GM23338 (cell line): ENCODE data around the gene IL6. TPM values are rescaled to one million over a fixed set of nuclear protein-coding genes. Genes with fewer than 3 reads are reported as not detected.

Experiments
- ATAC-seq: fragments of 200-7000 bp; cut with Tn5 transposase; 3 replicates; pipeline ENCODE4 v1.9.1; 2020
- DNase-seq: peaks from one replicate; pipeline ENCODE4 v3.0.0-alpha.2; 2015; ENCODE audit warnings: low spot score
- H2AFZ ChIP-seq: fragments of 200-600 bp; sonication (generic); 2 replicates; pipeline ENCODE4 v1.8.0; 2016; ENCODE audit warnings: antibody characterized with exemption, mild to moderate bottlenecking, moderate library complexity
- H3F3A ChIP-seq: fragments of 200-600 bp; sonication (generic); replicated peaks from 2 replicates; pipeline ENCODE4 v1.8.0; 2017; ENCODE audit warnings: antibody characterized with exemption, mixed run types, low read depth
- H3K27ac ChIP-seq: fragments of 200-600 bp; sonication (generic); 2 replicates; pipeline ENCODE4 v1.6.1; 2016; ENCODE audit warnings: low read depth
- H3K27me3 ChIP-seq: fragments of 200-600 bp; sonication (generic); 2 replicates; pipeline ENCODE4 v1.8.0; 2016; ENCODE audit warnings: mild to moderate bottlenecking, mixed run types, moderate library complexity; ENCODE audit not compliant: insufficient read depth
- H3K36me3 ChIP-seq: fragments of 200-600 bp; sonication (generic); 2 replicates; pipeline ENCODE4 v1.8.0; 2016; ENCODE audit warnings: mild to moderate bottlenecking; ENCODE audit not compliant: insufficient read depth
- H3K4me1 ChIP-seq: fragments of 200-600 bp; sonication (generic); 2 replicates; pipeline ENCODE4 v1.8.0; 2016; ENCODE audit warnings: mild to moderate bottlenecking, moderate library complexity; ENCODE audit not compliant: insufficient read depth
- H3K4me2 ChIP-seq: fragments of 200-600 bp; sonication (generic); 2 replicates; pipeline ENCODE4 v1.7.1; 2017; ENCODE audit warnings: mixed run types
- H3K4me3 ChIP-seq: fragments of 200-600 bp; sonication (generic); 2 replicates; pipeline ENCODE4 v1.6.1; 2016; ENCODE audit warnings: mixed run types
- H3K79me2 ChIP-seq: fragments of 200-600 bp; sonication (generic); replicated peaks from 2 replicates; pipeline ENCODE4 v1.8.0; 2017; ENCODE audit warnings: mild to moderate bottlenecking; ENCODE audit not compliant: insufficient read depth
- H3K9me2 ChIP-seq: fragments of 200-600 bp; sonication (generic); 2 replicates; pipeline ENCODE4 v1.8.0; 2017; ENCODE audit not compliant: insufficient read depth
- H4K20me1 ChIP-seq: fragments of 200-600 bp; sonication (generic); replicated peaks from 2 replicates; pipeline ENCODE4 v1.8.0; 2017; ENCODE audit warnings: mild to moderate bottlenecking; ENCODE audit not compliant: insufficient read depth
- H3K27ac Mint-ChIP-seq: 2 replicates; pipeline ENCODE4 v1.8.0; 2020; ENCODE audit warnings: inconsistent platforms, mild to moderate bottlenecking, moderate library complexity, mixed read lengths
- H3K27me3 Mint-ChIP-seq: 3 replicates; pipeline ENCODE4 v1.8.0; 2022; ENCODE audit warnings: low read depth, mild to moderate bottlenecking, moderate library complexity, mixed read lengths, inconsistent platforms; ENCODE audit not compliant: insufficient read depth, poor library complexity
- H3K36me3 Mint-ChIP-seq: 3 replicates; pipeline ENCODE4 v1.8.0; 2021; ENCODE audit warnings: low read depth, mild to moderate bottlenecking, inconsistent platforms, moderate library complexity, mixed read lengths
- H3K4me1 Mint-ChIP-seq: 3 replicates; pipeline ENCODE4 v1.8.0; 2020; ENCODE audit warnings: mild to moderate bottlenecking, inconsistent platforms, mixed read lengths
- H3K4me3 Mint-ChIP-seq: 3 replicates; pipeline ENCODE4 v1.8.0; 2021; ENCODE audit warnings: moderate library complexity, mild to moderate bottlenecking, inconsistent platforms, mixed read lengths
- H3K9me3 Mint-ChIP-seq: 3 replicates; pipeline ENCODE4 v1.8.0; 2020; ENCODE audit warnings: moderate library complexity, mild to moderate bottlenecking, inconsistent platforms, mixed read lengths
- CREB1 ChIP-seq: fragments of 250-450 bp; sonication (Bioruptor Pico); IDR thresholded peaks from 2 replicates; pipeline ENCODE4 v1.5.0; 2020; ENCODE audit warnings: low read depth, mild to moderate bottlenecking, moderate library complexity
- CTCF ChIP-seq, 2 experiments: fragments of 200-600 bp in 1 of 2; sonication (generic) in 1 of 2; conservative IDR thresholded peaks; 2 replicates each; pipeline versions ENCODE4 v1.5.1 to v1.6.1; 2016 to 2017; ENCODE audit warnings: antibody characterized with exemption in 2 of 2, low read depth in 2 of 2, mild to moderate bottlenecking in 2 of 2, moderate library complexity in 1 of 2
- EZH2phosphoT487 ChIP-seq: fragments of 200-600 bp; sonication (generic); IDR thresholded peaks from one replicate; pipeline ENCODE4 v1.8.1; 2018; ENCODE audit warnings: antibody characterized with exemption; ENCODE audit not compliant: unreplicated experiment
- NANOG ChIP-seq: IDR thresholded peaks from 2 replicates; pipeline ENCODE4 v1.6.1; 2016; ENCODE audit warnings: antibody characterized with exemption, borderline replicate concordance
- ZNF331 ChIP-seq: fragments of 250-450 bp; sonication (Bioruptor Pico); IDR thresholded peaks from 2 replicates; pipeline ENCODE4 v1.5.0; 2020; ENCODE audit warnings: low read depth, mild to moderate bottlenecking, moderate library complexity
- polyA plus RNA-seq: library from polyadenylated mRNA; unstranded; fragments of >200 nt; fragmentation: Nextera tagmentation; extraction: Ambion mirVana; gene quantifications from 2 replicates; pipeline ENCODE4 v1.2.1, GENCODE V29; 2016
- total RNA-seq: library from RNA; depleted of rRNA; stranded (reverse); fragments of >200 nt; shearing (Covaris generic); gene quantifications from 2 replicates; pipeline ENCODE4 v1.2.3, GENCODE V29; 2014
- TF ChIP-seq, protein P1 (sequence below): fragments of 250-450 bp; sonication (Bioruptor Pico); IDR thresholded peaks from 2 replicates; pipeline ENCODE4 v1.5.0; 2020; ENCODE audit warnings: mild to moderate bottlenecking, moderate library complexity

Gene IL6
- total and polyA plus RNA-seq, 2 experiments from 2014 or later: 1.6 TPM; not detected in 1

GRCh38 chr7:22726345-22726906, 574 bp upstream of the IL6 start:
- Histone ChIP-seq H3K27me3 (no peaks in the 10 kb centered on the region; the same call in 1 of the 2 replicates), H3K9me2 (peaks cover 6% of the 10 kb centered on the region; the same call in 1 of the 2 replicates), H2AFZ (no peak overlapping the region; the same call in 1 of the 2 replicates), H3K27ac (no peak overlapping the region), H4K20me1 (no peaks in the 10 kb centered on the region), H3K4me1 (peaks cover 12% of the 10 kb centered on the region; the same call in 1 of the 2 replicates), H3K36me3 (no peaks in the 10 kb centered on the region), H3K4me2 (peak overlapping the region; percentile 63), H3F3A (no peaks in the 10 kb centered on the region; the same call in 1 of the 2 replicates), H3K79me2 (no peaks in the 10 kb centered on the region), H3K4me3 (peak overlapping the region; percentile 22; the same call in 1 of the 2 replicates)
- Mint-ChIP-seq H3K36me3 (no peaks in the 10 kb centered on the region), H3K9me3 (no peaks in the 10 kb centered on the region; the same call in 2 of the 3 replicates), H3K27ac (no peak overlapping the region), H3K4me3 (no peak overlapping the region), H3K27me3 (peaks cover 12% of the 10 kb centered on the region), H3K4me1 (peaks cover 27% of the 10 kb centered on the region)
- peak; percentile 90 for ATAC-seq
- peak; percentile 90 for DNase-seq
- TF ChIP-seq NANOG (no peak), ZNF331 (CRISPR knock-in tag) (no peak), CTCF (conservative IDR thresholded peaks at IDR 0.05; ENCODE audit: low read depth in 2 of 2) (peak; percentile 72 to 85), CREB1 (CRISPR knock-in tag) (0 out of 2 replicates have a peak, but pooled peaks have one; percentile 5), EZH2phosphoT487 (no peak)
- TF ChIP-seq, protein P1, sequence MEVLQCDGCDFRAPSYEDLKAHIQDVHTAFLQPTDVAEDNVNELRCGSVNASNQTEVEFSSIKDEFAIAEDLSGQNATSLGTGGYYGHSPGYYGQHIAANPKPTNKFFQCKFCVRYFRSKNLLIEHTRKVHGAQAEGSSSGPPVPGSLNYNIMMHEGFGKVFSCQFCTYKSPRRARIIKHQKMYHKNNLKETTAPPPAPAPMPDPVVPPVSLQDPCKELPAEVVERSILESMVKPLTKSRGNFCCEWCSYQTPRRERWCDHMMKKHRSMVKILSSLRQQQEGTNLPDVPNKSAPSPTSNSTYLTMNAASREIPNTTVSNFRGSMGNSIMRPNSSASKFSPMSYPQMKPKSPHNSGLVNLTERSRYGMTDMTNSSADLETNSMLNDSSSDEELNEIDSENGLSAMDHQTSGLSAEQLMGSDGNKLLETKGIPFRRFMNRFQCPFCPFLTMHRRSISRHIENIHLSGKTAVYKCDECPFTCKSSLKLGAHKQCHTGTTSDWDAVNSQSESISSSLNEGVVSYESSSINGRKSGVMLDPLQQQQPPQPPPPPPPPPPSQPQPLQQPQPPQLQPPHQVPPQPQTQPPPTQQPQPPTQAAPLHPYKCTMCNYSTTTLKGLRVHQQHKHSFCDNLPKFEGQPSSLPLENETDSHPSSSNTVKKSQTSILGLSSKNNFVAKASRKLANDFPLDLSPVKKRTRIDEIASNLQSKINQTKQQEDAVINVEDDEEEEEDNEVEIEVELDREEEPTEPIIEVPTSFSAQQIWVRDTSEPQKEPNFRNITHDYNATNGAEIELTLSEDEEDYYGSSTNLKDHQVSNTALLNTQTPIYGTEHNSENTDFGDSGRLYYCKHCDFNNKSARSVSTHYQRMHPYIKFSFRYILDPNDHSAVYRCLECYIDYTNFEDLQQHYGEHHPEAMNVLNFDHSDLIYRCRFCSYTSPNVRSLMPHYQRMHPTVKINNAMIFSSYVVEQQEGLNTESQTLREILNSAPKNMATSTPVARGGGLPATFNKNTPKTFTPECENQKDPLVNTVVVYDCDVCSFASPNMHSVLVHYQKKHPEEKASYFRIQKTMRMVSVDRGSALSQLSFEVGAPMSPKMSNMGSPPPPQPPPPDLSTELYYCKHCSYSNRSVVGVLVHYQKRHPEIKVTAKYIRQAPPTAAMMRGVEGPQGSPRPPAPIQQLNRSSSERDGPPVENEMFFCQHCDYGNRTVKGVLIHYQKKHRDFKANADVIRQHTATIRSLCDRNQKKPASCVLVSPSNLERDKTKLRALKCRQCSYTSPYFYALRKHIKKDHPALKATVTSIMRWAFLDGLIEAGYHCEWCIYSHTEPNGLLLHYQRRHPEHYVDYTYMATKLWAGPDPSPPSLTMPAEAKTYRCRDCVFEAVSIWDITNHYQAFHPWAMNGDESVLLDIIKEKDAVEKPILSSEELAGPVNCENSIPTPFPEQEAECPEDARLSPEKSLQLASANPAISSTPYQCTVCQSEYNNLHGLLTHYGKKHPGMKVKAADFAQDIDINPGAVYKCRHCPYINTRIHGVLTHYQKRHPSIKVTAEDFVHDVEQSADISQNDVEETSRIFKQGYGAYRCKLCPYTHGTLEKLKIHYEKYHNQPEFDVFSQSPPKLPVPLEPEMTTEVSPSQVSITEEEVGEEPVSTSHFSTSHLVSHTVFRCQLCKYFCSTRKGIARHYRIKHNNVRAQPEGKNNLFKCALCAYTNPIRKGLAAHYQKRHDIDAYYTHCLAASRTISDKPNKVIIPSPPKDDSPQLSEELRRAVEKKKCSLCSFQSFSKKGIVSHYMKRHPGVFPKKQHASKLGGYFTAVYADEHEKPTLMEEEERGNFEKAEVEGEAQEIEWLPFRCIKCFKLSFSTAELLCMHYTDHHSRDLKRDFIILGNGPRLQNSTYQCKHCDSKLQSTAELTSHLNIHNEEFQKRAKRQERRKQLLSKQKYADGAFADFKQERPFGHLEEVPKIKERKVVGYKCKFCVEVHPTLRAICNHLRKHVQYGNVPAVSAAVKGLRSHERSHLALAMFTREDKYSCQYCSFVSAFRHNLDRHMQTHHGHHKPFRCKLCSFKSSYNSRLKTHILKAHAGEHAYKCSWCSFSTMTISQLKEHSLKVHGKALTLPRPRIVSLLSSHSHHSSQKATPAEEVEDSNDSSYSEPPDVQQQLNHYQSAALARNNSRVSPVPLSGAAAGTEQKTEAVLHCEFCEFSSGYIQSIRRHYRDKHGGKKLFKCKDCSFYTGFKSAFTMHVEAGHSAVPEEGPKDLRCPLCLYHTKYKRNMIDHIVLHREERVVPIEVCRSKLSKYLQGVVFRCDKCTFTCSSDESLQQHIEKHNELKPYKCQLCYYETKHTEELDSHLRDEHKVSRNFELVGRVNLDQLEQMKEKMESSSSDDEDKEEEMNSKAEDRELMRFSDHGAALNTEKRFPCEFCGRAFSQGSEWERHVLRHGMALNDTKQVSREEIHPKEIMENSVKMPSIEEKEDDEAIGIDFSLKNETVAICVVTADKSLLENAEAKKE (CRISPR knock-in tag): peak; percentile 75
